NB4 (cell line): ENCODE data around the gene FAM53B.

ENCODE experiments used
- DNase-seq: peaks from one replicate; pipeline ENCODE4 v3.0.0; 2010; ENCODE audit warnings: low read depth
- H3K4me3 ChIP-seq: one replicate; pipeline ENCODE4 v1.5.1; 2011; ENCODE audit warnings: mild to moderate bottlenecking, low read depth, low read length, moderate library complexity
- CTCF ChIP-seq: IDR thresholded peaks from one replicate; pipeline ENCODE4 v1.5.1; 2012; ENCODE audit warnings: low read depth, low read length
- MAX ChIP-seq: IDR thresholded peaks from 2 replicates; pipeline ENCODE4 v1.6.1; 2011; ENCODE audit warnings: low read depth, low read length
- MYC ChIP-seq: IDR thresholded peaks from 2 replicates; pipeline ENCODE4 v1.6.1; 2011; ENCODE audit warnings: low read depth, low read length
- POLR2A ChIP-seq: IDR thresholded peaks from 2 replicates; pipeline ENCODE4 v1.6.1; 2011; ENCODE audit warnings: mild to moderate bottlenecking; ENCODE audit not compliant: insufficient read length; ENCODE audit errors: extremely low read depth

Gene FAM53B

GRCh38 chr10:124676416-124677062, 67.6 kb downstream of the FAM53B start:
- TF ChIP-seq MYC: peak; percentile 45; the same call in 1 of the 2 replicates
- TF ChIP-seq CTCF: no peak
- TF ChIP-seq MAX: peak; percentile 35; the same call in 1 of the 2 replicates
- no peak for TF ChIP-seq POLR2A
- peak; percentile 95 for DNase-seq
- H3K4me3 ChIP-seq: no peak overlapping the region

- no peak overlapping the region for H3K4me3 ChIP-seq
- TF ChIP-seq CTCF (no peak), MYC (no peak), POLR2A (no peak), MAX (no peak)
- DNase-seq: no peak
Measured at GRCh38 chr10:124675824-124676223, 68.4 kb downstream of the FAM53B start.

DNA sequence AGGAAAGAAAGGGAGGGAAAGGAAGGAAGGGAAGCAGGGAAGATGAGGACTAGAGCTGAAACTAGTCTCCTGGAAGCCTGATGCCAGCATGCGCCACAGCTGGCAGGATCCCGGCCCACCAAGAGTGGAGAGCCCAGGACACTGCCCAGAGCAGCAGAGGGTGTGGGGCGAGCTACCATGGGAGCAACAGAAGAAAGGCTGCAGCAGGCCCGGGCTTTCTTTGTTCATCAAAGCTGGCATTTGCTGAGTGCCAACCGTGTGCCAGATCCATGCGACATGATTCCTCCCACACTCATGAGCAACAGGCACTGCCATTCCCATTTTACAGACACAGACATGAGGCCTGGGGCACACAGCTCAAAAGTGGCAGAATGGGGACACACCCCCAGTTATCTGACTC, 68.9 kb downstream of the FAM53B start:
- no peak for DNase-seq
- H3K4me3 ChIP-seq: no peak overlapping the region
- no peak for TF ChIP-seq POLR2A
- TF ChIP-seq MYC: no peak
- TF ChIP-seq MAX: no peak
- TF ChIP-seq CTCF: no peak

GRCh38 chr10:124674768-124675222, 69.4 kb downstream of the FAM53B start:
- H3K4me3 ChIP-seq: no peak overlapping the region
- no peak for TF ChIP-seq CTCF
- TF ChIP-seq MAX: no peak
- no peak for TF ChIP-seq POLR2A
- no peak for TF ChIP-seq MYC
- DNase-seq: peak; percentile 61

DNA sequence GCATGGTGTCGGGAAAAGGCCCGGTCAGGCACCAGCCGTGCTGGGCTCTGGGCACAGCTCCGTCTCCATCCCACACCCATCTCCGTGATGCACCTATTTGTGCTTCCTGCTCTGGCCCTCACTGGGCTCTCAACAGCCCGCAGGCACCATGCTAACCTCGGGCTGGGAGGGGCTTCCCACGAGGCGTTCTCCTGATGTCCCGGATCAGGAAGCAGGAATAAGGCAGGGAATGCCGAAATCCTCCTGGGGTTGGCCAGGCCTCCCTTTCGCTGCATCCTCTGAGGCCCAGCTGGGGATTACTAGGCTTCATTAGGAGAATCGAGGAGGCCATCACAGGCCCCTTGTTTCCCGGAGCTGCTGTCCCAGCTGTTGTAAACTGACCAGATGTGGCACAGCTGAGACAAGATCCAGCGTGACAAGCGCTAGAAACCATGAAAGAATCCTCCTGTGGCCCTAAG, 72.0 kb downstream of the FAM53B start:
- no peak for DNase-seq
- H3K4me3 ChIP-seq: no peak overlapping the region
- TF ChIP-seq CTCF (no peak), MAX (no peak), MYC (no peak), POLR2A (no peak)
